BE2C (cell line): ENCODE results near the gene PODNL1.

Experiments used
- DNase-seq: peaks from one replicate; pipeline ENCODE4 v3.0.0-alpha.2; 2020
- H3K27me3 ChIP-seq: fragments of 250-450 bp; sonication (Bioruptor Pico); 2 replicates; pipeline ENCODE4 v1.5.1; 2020; ENCODE audit warnings: mild to moderate bottlenecking
- H3K36me3 ChIP-seq: fragments of 250-450 bp; sonication (Bioruptor Pico); 2 replicates; pipeline ENCODE4 v1.5.1; 2020; ENCODE audit warnings: mild to moderate bottlenecking
- H3K4me1 ChIP-seq: fragments of 250-450 bp; sonication (Bioruptor Pico); 2 replicates; pipeline ENCODE4 v1.5.1; 2020
- H3K4me3 ChIP-seq: 2 replicates; pipeline ENCODE4 v1.5.1; 2011; ENCODE audit warnings: low read depth, low read length
- H3K9me3 ChIP-seq: fragments of 250-450 bp; sonication (Bioruptor Pico); 2 replicates; pipeline ENCODE4 v1.5.1; 2020
- CTCF ChIP-seq: IDR thresholded peaks from 2 replicates; pipeline ENCODE4 v1.5.1; 2012; ENCODE audit warnings: mild to moderate bottlenecking, low read depth, low read length

Gene PODNL1

DNA sequence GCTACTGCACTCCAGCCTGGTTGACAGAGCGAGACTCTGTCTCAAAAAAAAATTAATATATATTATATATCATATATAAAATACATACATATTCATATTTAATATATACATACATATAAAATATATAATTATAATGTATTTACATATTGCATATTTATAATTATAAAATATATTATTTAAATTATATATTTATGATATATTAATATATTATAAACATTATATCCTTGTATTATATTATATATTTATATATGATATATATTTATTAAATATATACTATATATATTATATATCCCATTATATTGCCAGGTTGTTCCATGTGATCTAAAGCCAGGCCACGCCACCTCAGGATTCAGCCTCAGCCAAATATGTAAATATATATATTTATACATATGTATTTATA lies 42.0 kb downstream of the PODNL1 start:
- Histone ChIP-seq H3K9me3 (no peaks in the 10 kb centered on the region), H3K4me3 (no peak overlapping the region), H3K27me3 (no peaks in the 10 kb centered on the region), H3K4me1 (no peaks in the 10 kb centered on the region), H3K36me3 (no peaks in the 10 kb centered on the region)
- no peak for DNase-seq
- no peak for TF ChIP-seq CTCF

DNA sequence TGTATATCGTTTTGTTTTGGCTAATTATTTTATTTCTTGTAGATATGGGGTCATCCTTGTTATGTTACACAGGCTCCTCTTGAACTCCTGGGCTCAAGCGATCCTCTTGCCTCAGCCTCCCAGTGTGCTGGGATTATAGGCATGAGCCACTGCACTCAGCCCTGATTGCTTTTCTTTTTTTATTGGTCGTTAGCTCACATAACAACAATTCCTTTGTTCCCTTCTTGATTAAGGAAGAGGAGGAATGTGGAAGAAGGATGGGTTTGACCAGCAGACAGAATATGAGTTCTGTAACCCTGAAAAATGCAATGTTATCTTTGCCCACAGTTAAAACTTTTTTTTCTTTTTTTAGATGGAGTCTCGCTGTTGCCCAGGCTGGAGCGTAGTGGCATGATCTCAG lies 43.7 kb downstream of the PODNL1 start:
- Histone ChIP-seq H3K36me3 (no peaks in the 10 kb centered on the region), H3K27me3 (no peaks in the 10 kb centered on the region), H3K4me3 (no peak overlapping the region), H3K9me3 (no peaks in the 10 kb centered on the region), H3K4me1 (no peaks in the 10 kb centered on the region)
- TF ChIP-seq CTCF: no peak
- DNase-seq: no peak

DNA sequence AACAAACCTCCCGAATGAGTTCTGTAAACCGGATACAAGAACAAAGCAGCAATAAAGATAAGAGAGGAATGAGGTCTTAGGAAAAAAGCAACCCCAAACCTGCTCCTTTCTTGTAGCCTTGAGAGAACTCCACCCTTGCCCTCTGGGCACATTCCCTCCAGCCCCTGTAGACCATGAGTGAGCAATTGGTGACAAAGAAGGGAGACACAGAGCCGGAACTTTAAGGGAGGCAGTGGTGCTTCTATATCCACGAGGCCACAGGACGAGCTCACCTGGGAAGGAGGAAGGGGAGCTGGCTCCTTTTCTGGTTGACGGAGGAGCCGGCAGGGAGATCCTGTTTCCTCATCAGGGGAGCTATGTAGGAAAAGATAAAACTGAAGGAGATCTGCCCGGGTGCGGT lies 45.3 kb downstream of the PODNL1 start:
- Histone ChIP-seq H3K27me3 (no peaks in the 10 kb centered on the region), H3K4me1 (no peaks in the 10 kb centered on the region), H3K9me3 (no peaks in the 10 kb centered on the region), H3K36me3 (no peaks in the 10 kb centered on the region), H3K4me3 (no peak overlapping the region)
- DNase-seq: no peak
- TF ChIP-seq CTCF: no peak

- Histone ChIP-seq H3K4me1 (no peaks in the 10 kb centered on the region), H3K9me3 (no peaks in the 10 kb centered on the region), H3K4me3 (no peak overlapping the region), H3K27me3 (no peaks in the 10 kb centered on the region), H3K36me3 (no peaks in the 10 kb centered on the region)
- no peak for DNase-seq
- no peak for TF ChIP-seq CTCF
These were observed 48.1 kb downstream of the PODNL1 start for GRCh38 chr19:13890136-13890535.

DNA sequence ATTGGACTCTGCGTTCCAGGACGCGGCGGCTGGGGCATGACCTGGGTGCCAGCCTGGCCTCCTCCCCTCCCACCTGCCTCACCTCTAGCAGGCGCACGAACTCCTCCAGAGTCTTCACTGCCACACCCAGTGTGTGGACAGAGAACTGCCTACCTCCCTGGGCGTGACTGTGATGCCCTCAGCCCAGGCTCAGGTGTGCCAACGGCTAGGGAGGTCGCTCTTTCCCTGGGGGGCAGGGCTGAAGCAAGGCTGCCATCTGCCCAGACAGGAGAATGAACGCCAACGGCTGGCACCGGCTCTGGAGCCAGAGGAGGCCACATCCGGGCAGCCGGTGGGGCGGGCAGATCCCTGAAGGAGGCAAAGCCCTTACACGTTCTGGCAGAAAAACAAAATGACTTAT lies 49.9 kb downstream of the PODNL1 start:
- Histone ChIP-seq H3K36me3 (no peaks in the 10 kb centered on the region), H3K27me3 (no peaks in the 10 kb centered on the region), H3K9me3 (no peaks in the 10 kb centered on the region), H3K4me1 (no peaks in the 10 kb centered on the region; the same call in 1 of the 2 replicates), H3K4me3 (no peak overlapping the region)
- DNase-seq: no peak
- TF ChIP-seq CTCF: no peak

DNA sequence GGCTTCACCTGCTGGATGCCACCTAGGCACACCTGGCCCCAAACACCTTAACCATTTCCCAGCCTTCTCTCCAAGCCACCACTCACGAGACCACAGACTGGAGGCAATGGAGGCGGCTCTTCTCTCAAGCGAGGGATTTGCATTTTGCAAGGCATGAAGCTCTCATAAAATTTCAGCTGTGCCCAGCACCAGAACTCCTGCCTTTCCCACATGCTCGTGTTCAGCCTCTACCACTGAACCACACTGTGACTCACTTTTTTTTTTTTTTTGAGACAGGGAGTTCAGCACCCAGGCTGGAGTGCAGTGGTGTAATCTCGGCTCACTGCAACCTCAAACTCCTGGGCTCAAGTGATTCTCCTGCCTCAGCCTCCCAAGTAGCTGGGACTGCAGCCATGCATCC lies 50.7 kb downstream of the PODNL1 start:
- DNase-seq: no peak
- Histone ChIP-seq H3K27me3 (no peaks in the 10 kb centered on the region), H3K4me3 (no peak overlapping the region), H3K36me3 (no peaks in the 10 kb centered on the region), H3K9me3 (no peaks in the 10 kb centered on the region), H3K4me1 (no peaks in the 10 kb centered on the region; the same call in 1 of the 2 replicates)
- TF ChIP-seq CTCF: no peak
